ENCODE measurements around the gene POMGNT2.

- no peak for TF ChIP-seq CTCF (IDR thresholded peaks at IDR 0.05 in 4 of 5, conservative IDR thresholded peaks at IDR 0.05 in 1 of 5)
- TF ChIP-seq POLR2A (IDR thresholded peaks at IDR 0.05): no peak
Observed at GRCh38 chr3:43075904-43076661, 29.8 kb downstream of the POMGNT2 start.

Data from gastrocnemius medialis (tissue), 4 donors.